GM10847 (cell line): ENCODE results near the gene CNTRL.

ENCODE experiments used
- POLR2A ChIP-seq: IDR thresholded peaks from 2 replicates; pipeline ENCODE4 v1.6.1; 2011; ENCODE audit not compliant: insufficient read length; ENCODE audit errors: extremely low read depth

Gene CNTRL

DNA sequence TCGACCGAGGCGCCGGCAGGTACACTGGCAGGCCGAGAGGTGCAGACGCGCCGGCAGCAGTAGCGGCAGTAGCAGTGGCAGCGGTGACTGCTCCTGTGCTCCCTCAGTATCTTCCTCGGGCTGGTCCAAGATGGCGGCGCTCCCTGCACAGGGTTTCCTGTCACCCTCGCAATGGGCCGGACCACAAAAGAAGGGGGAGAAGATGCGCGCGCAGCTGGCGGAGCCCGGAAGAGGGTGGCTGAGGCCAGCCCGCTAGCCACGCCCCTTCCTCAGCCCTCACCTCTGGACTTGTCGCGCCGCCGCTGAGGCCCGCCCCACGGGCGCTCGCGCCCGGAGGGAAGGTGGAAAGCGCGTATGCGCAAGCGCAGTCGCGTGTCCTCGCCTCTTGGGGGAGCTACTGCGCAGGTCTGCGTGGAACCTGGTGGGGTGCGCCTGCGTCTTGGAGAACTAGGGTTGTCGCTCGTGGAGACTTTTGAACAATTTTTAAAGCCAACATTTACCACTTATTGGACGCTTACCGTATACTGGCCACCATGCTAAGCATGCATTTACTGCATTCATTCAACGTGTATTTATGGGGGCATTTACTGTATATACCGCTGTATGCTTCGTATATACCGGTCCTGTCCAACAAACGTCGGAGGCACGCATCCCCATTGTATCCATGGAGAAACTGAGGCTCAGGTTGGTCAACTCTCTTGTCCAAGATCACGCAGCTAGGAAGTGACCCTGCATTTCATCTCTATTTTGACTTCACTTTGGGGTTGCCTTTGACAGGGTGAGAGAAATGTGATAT lies 127.2 kb downstream of the CNTRL start, which contains the start of gene RAB14:
TSS of gene RAB14 (minus strand) at position 132 of the 796 bp plus-strand sequence. CDS start 8,457 bp downstream, outside the sequence.
- peak; percentile 88 for TF ChIP-seq POLR2A

DNA sequence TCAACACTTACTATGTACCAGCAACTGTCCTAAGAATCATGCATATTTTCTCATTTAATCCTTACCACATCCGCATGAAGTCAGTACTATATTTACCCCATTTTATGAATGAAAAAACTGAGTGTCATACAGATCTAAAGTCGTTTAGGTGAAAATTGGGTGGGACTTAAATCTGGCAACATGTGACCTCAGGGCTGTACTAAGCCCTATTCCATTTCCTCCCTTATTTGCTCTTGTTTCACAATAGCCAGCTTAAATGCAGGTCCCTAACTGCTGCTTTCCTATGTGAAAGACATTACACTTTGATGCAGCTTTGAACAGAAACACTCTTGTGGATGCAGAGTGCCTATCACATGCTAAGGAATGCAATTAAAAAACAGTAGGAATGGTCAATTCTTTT lies 129.4 kb downstream of the CNTRL start:
- no peak for TF ChIP-seq POLR2A

DNA sequence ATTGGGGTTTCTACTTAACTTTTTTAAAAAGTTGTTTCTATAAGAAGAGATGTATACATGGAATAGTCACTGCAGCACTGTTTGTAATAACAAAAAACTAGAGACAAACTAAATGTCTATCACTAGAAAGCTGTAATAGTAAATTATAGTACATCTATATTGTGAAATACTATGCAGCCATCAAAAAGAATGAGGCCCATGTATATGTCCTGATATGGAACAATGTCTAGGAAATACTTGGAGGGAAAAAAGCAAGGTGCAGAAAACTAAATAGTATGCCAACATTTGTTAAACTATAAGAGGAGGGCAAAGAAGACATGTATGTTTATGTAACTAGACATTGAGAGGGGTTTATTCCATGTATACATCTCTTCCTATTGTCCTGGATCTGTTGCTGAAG lies 129.9 kb downstream of the CNTRL start:
- no peak for TF ChIP-seq POLR2A

DNA sequence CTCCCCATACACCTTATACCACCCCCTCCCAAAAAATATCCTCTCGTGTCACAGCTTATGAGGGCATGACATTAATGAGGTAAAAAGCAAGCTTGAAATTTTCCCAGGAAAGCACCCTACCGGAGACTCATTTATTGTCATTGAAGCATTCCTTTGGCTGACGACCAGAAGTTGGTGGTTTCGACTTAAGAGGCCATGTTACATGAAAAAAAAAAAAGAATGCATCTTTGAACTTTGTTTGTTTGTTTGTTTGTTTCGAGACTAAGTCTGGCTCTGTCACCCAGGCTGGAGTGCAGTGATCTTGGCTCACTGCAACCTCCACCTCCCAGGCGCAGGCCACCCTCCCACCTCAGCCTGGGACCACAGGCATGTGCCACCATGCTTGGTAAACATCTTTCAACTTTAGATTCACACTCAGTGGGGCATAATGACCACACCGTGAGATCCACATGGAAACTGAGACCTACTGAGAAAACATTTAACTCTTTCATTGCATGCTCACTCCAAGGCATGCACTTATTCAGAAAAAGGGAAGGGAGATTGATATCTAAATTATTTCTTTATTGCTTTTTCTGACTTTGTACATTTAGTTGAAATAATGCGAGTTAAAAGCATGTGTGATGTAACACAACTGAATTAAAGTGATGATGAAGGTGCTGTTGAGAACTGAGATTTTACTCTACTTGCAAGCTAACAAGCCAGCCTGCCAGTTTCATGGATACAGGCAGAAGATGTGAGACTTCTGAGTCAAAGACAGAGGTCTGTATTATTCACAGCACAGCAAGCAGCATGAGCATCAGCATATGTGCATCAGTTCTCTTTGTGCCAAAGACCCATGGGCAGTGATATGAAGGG lies 132.0 kb downstream of the CNTRL start:
- no peak for TF ChIP-seq POLR2A

- no peak for TF ChIP-seq POLR2A
These were observed 132.7 kb downstream of the CNTRL start for GRCh38 chr9:121207371-121207940.

DNA sequence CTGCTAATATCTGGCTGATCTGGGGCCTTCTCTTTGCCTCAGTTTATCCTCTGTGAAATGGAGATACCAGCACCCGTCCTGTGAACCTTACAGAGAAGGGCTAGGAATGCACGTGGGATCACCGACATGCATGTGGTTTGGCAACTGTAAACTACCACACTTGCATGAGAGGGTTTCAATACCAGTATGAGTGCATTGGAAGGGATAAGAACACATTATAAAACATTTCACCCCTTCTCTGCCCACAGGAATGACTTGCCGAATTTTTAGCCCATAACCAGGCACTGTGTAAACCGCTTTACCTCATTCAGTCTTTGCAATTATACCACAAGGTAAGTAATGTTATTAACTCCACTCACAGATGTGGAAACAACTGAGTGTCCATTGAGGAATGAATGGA lies 135.8 kb downstream of the CNTRL start:
- TF ChIP-seq POLR2A = no peak

DNA sequence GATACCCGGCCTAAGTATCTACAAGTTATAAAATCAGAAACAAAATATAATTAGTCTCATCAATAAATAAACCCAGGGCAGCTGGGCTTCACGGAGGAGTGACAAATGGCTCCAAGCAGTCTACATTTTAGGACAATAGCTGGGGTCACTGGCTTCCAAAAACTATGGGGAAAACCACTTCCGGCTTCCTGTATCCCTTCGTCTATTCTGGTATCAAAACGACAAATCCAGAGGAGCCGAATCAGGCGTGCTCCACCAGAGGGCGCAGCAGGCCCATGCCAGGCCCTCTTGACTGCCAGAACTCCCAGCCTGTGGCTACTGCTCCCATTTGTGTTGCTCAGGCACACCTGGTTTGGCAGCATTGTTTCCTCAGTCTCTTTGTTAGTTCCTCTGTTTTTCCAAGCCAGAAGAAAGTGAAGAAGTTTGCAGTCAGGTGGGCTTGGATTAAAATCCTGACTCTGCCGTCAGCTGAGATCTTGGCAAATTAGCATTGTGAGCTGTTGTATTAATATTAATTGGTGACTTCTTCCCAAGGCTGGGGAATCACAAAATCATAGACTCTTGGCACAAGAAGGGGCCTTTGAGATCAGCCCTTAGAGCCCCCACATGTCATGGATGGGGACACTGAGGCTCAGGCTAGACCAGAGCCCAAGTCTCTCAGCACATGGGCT lies 138.5 kb downstream of the CNTRL start:
- TF ChIP-seq POLR2A = no peak

DNA sequence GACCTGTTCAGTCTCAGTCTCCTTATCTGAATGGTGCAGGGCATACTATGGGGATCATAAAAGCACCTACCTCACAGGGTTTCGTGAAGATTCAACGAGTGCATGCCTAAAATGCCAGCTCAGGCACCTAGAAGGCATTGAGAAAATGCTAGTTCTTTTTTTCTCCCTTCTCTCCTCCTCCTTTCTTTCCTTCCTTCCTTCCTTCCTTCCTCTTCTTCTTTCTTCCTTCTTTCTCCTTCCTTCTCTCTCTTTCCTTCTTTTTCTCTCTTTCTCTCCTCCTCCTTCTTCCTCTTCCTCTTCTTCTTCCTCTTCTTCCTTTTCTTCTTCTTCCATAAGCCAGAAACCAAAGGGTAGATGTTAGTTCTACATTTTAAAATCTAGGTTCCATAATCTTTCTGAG lies 139.2 kb downstream of the CNTRL start:
- no peak for TF ChIP-seq POLR2A

DNA sequence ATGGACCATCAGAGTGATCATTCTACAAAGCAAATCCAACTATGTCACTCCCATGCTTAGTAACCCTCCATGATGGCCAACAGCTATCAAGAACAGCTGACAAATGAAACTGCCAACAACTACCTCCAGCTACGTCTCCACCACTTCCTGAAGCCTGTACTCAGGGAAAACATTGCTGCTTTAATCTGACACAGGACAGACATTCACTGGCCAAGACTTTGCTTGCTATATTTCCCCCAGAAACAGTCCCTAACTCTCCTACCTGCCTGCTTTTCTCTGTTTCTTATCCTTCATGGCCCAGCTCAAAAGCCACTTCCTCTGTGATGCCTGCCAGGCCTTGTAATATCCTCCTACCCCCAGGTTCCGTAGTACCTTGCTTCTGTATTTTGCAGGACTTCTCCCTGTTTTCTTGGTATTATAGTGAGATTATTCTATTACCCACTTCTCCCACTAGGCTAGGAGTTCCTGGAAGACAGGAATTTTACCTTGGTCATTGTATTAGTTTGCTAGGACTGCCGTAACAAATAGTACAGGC lies 141.6 kb downstream of the CNTRL start:
- no peak for TF ChIP-seq POLR2A

- TF ChIP-seq POLR2A = no peak
These were observed 143.0 kb downstream of the CNTRL start for GRCh38 chr9:121217609-121218292.

- no peak for TF ChIP-seq POLR2A
These were observed 143.7 kb downstream of the CNTRL start for GRCh38 chr9:121218357-121219027.

- no peak for TF ChIP-seq POLR2A
These were observed 144.8 kb downstream of the CNTRL start for GRCh38 chr9:121219530-121219929.

- TF ChIP-seq POLR2A = no peak
These were observed 146.4 kb downstream of the CNTRL start for GRCh38 chr9:121220996-121221663.
